HEK293 (cell line): ENCODE results near the gene TTLL11.

Experiments used
- CTCF ChIP-seq: fragments of 450-650 bp; formaldehyde crosslinking; IDR thresholded peaks from 2 replicates; pipeline ENCODE4 v1.5.1; 2016; ENCODE audit warnings: missing biosample characterization, missing genetic modification characterization
- ZNF791 ChIP-seq: fragments of 450-650 bp; formaldehyde crosslinking; IDR thresholded peaks from 2 replicates; pipeline ENCODE4 v1.5.1; 2016; ENCODE audit warnings: missing biosample characterization, missing genetic modification characterization
- TF ChIP-seq, protein P1 (sequence below): fragments of 450-650 bp; formaldehyde crosslinking; IDR thresholded peaks from 2 replicates; pipeline ENCODE4 v1.5.1; 2016; ENCODE audit warnings: missing biosample characterization, missing genetic modification characterization, low read depth

DNA sequence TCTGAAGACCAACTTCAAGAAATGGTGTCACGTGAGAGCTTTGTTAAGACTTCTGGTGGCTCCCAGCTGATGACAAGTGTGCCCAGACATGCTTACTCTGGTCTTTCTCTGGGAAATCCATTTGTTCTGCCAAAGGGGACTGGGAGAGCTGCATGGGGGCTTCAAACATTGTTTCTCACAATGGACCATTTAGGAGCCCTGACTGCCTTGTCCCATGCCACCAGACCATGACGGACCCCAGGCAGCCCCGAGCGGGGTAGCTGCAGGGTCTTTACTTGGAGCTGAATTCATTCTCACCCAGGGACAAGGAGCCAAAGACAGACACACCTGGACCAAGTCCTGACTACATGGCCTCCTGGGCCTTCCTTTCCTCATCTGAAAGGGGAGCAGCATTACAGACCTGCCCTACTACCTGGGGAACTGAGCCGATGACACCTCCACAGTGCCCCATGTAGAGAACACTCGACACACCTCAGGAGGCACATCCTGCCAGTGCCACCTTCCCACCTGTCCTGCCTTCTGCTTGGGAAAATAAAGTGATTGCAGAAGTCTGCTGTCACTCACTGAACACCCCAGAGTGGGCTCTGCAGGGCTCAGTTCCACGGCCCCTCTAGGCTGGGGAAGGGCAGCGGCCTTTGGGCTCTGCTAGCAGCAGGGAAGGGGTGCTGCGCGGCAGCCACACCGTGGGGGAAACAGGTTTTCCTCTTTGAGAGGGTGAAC, 272.7 kb downstream of the TTLL11 start:
- TF ChIP-seq ZNF791 (tag by site-specific recombination) = no peak
- TF ChIP-seq CTCF (tag by site-specific recombination) = no peak
- TF ChIP-seq, protein P1, sequence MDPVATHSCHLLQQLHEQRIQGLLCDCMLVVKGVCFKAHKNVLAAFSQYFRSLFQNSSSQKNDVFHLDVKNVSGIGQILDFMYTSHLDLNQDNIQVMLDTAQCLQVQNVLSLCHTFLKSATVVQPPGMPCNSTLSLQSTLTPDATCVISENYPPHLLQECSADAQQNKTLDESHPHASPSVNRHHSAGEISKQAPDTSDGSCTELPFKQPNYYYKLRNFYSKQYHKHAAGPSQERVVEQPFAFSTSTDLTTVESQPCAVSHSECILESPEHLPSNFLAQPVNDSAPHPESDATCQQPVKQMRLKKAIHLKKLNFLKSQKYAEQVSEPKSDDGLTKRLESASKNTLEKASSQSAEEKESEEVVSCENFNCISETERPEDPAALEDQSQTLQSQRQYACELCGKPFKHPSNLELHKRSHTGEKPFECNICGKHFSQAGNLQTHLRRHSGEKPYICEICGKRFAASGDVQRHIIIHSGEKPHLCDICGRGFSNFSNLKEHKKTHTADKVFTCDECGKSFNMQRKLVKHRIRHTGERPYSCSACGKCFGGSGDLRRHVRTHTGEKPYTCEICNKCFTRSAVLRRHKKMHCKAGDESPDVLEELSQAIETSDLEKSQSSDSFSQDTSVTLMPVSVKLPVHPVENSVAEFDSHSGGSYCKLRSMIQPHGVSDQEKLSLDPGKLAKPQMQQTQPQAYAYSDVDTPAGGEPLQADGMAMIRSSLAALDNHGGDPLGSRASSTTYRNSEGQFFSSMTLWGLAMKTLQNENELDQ (tag by site-specific recombination) = no peak
